Myocyte (in vitro differentiated cells): ENCODE results near the gene UFC1. TPM values are rescaled to one million over a fixed set of nuclear protein-coding genes. Genes with fewer than 3 reads are reported as not detected.

Experiments used
- DNase-seq: peaks from one replicate; pipeline ENCODE4 v3.0.0-alpha.2; 2012; ENCODE audit warnings: low read depth
- total RNA-seq: library from RNA; depleted of rRNA; stranded (reverse); fragments of >200 nt; gene quantifications from 2 replicates; pipeline ENCODE4 v1.2.3, GENCODE V29; 2014

UFC1 gene
- total RNA-seq, 1 donor from 2014 or later: 78.5 TPM

- DNase-seq: peak; percentile 85
Measured at GRCh38 chr1:161192476-161193465, 39.0 kb downstream of the UFC1 start.

- peak; percentile 92 for DNase-seq
Measured at GRCh38 chr1:161193561-161194235, 39.9 kb downstream of the UFC1 start.

- no peak for DNase-seq
Measured at GRCh38 chr1:161195171-161195570, 41.4 kb downstream of the UFC1 start.

DNA sequence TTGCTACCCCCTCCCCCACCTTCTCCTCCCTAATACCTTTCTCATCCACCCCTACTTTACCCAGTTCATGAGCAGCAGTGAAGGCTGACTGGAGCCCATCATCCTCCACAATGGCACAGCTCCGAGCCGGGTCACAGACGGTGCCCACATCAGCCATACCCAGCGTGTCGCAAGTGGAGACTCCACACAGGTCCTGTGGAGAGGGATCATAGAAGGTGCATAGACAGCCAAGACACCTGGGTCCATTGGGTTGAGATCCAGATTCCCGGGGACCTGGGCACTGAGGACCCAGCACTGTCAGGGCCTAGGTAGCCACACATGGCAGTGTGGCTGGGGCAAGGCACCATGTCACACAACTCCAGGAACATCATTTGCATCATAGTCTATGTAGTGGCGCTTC lies 42.3 kb downstream of the UFC1 start:
- DNase-seq: no peak

DNA sequence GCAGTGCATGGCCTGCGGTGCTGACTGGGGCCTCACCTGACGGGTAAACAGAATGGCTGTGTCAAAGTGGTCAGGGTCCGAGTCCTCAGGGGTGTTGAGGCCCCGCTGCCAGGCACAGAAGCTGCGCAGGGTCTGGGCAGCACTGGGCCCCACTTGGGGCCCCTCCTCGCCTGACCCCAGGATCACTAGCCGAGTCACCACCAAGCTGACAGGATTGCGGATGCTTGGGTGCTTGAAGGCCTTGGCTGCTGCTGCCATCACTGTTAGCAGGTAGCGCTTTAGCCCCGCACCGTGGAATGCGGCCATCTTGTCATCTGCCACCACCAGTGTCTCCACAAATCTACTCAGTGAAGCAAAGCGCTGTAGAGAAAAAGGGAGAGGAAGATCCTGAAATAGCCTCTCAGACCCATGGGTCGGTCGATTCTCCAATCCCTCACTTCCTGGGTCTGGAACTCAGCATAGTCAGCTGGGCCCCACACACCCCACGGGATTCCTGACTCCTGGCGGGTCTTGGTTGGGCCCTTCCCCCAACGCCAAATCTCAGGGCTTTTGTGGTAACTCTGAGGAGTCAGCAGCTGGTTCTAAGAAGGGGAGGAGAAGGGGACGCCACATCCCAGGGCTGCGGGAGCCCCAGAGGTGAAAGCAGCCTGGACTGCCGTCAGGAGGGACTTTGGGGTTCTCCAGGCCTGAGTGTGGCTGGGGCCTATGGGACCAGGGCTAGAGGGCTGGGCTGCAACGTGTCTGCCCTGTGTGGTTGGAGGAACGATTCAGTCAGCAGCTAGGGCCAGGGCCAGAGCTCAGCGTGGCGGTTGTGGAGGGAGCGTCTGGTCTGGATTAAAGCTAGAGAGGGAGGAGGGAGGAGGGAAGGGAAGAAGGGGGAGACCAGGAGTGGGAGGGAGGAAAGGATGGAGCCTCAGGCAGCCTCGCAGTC lies 43.0 kb downstream of the UFC1 start:
- DNase-seq: peak; percentile 84

DNA sequence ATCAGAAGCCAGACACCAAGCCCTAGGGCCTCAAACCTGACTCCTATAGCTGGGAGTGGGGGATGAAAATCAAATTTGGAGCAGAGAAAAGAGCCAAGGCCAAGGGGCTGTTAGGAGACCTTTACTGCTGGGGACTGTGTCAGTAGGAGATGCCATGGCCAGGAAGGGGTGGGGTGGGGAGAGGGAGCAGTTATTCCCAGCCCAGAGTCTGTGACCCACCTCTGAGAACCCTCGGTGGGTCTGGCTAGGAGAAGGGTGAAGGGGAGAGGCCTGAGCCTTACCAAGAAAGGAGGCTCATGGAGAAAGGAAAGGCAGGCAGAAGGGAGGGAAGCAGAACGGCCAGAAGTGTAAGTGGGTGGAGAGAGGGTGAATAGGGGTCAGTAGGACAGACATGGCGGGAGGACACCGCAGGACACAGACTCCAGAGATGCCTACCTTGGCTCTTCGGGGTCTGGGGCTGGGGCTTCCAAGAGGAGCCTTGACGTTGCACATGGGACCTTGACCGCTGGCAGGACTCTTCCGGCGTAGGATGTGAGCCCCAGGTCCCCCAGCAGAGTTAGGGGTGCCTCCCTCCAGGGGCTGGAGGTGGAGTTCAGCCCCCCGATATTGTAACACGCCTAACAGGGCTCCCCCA lies 43.9 kb downstream of the UFC1 start:
- DNase-seq: no peak

- DNase-seq: peak; percentile 80
Measured at GRCh38 chr1:161198194-161198896, 44.6 kb downstream of the UFC1 start.

- DNase-seq: peak; percentile 97
Measured at GRCh38 chr1:161198897-161199431, 45.2 kb downstream of the UFC1 start, which contains the start of gene ADAMTS4. ADAMTS4 (minus strand) TSS chr1:161199054; CDS start chr1:161198627, 427 bp downstream.

GRCh38 chr1:161199506-161200139 lies 45.8 kb downstream of the UFC1 start:
- DNase-seq: no peak

- DNase-seq: no peak
Measured at GRCh38 chr1:161200421-161200991, 46.7 kb downstream of the UFC1 start.

DNA sequence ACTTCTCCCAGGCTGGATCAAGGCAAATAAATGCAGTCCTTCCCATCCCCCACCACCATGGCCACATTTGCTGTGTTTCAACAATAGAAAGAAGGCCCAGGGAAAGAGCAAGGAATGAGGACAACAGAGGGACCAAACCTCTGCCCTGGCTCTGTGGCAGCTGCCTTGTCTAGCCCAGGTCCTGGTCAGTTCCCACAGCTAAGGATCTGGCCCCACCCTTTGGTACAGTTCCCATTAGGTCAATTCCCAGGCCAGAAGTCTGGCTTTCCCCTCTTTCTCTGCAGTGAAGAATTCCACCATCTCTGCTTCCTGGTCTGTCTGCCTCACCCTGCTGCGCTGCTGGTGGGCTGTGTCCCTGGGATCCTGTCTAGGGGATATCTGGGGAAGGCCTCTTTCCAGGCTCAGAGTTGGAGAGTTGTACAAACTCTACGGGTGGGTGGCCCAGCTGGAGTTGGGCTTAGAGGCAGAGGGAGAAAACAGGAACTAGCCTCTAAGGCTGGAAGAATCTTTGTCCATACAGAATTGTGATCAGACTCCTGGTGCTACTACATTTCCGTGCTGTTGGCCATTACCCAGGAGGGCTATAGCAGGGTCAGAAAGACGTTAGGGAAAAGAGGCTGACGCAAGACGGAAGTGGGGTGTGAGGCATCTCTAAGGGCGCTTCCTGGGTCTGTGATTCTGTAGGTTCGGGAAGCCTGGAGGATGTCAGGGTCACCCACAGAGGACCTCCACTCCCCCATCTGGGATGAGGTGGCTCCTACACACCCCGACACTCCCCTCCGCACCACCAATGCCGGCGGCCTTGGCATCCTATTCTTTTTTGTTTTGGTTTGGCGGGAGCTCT lies 47.4 kb downstream of the UFC1 start:
- DNase-seq: peak; percentile 90

- peak; percentile 99 for DNase-seq
Measured at GRCh38 chr1:161201836-161202712, 48.3 kb downstream of the UFC1 start, which contains the start of gene NDUFS2. NDUFS2 (plus strand) TSS chr1:161202367; CDS start chr1:161202386, 19 bp downstream.

GRCh38 chr1:161206411-161207140 lies 52.8 kb downstream of the UFC1 start:
- peak; percentile 82 for DNase-seq

DNA sequence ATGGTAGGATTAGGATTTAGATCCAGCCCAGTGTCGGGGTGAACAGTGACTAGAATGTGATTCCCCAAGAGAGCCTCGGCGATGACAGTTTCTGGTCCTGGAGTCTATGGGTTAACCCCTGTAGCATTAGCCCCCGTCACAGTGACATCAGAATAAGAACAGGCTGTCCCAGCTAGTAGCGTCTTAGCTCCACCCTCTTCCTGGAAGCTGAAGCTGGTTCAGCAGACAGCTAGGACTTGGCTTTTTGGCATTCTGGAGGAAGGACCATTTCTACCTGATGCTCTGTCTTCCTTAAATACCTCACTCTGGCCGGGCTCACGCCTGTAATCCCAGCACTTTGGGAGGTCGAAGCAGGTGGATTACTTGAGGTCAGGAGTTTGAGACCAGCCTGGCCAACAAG lies 53.4 kb downstream of the UFC1 start:
- peak; percentile 32 for DNase-seq
